GM18519 (cell line): ENCODE measurements around the gene SNRPD2.

ENCODE experiments used
- ATAC-seq: cut with Tn5 transposase; IDR thresholded peaks from one replicate; pipeline ENCODE4 v1.9.1; 2021; ENCODE audit warnings: mild to moderate bottlenecking, moderate library complexity; ENCODE audit not compliant: unreplicated experiment, low FRiP score

SNRPD2 gene

DNA sequence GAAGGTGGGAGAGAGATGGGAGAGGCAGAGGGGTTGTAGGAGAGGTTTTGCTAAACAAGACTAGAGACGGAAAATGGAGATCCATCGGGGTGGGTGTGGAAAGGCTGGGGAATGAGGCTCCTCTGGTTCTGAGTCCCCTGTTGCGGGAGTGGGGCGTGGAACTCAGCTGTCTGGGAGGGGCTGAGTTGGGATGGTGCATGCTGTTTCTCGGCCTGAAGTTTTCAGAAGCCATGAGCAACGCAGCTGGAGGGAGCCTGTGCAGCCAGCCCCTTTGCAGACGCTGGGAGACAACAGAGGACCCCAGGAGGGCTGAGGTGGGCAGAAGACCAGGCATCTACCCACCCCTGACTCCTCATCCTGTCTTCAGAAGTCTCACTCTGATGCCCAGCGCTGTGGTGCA, 31.1 kb downstream of the SNRPD2 start:
- no peak for ATAC-seq

GRCh38 chr19:45659096-45659729, 32.5 kb downstream of the SNRPD2 start:
- no peak for ATAC-seq

- ATAC-seq, result no peak
These were observed 34.1 kb downstream of the SNRPD2 start for GRCh38 chr19:45657520-45658167.

DNA sequence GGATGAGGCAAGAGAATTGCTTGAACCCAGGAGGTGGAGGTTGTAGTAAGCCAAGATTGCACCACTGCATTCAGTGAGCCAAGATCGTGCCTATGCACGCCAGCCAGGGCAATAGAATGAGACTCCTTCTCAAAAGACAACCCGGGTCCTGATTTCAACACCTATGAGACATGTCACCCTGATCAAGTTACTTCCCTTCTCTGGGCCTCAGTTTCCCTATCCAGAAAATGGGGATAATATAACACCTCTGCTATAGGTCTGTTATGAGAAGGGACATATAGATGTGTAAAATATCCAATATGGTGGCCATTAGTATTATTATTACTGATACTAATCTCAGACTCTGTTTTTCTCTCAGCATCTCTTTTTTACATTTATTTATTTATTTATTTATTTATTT, 36.7 kb downstream of the SNRPD2 start:
- no peak for ATAC-seq

GRCh38 chr19:45653634-45654033, 38.1 kb downstream of the SNRPD2 start:
- no peak for ATAC-seq

DNA sequence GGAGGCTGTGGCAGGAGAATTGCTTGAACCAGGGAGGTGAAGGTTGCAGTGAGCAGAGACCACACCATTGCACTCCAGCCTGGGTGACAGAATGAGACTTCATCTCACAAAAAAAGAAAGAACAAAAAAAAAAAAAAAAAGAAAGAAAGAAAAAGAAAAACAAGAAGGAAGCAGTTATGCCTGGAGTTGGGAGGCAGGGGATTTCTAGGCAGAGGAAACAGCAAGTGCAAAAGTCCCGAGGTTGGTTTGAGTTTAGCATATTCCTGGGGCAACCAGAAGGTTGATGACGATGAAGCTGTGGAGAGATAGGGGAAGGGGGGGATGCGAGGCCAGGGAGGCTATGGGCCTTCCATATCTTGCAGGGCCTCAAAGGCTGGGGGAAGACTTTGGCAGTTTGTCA, 41.0 kb downstream of the SNRPD2 start:
- ATAC-seq, result no peak

GRCh38 chr19:45646345-45646698, 45.4 kb downstream of the SNRPD2 start:
- no peak for ATAC-seq

- no peak for ATAC-seq
These were observed 46.0 kb downstream of the SNRPD2 start for GRCh38 chr19:45645631-45646344.

DNA sequence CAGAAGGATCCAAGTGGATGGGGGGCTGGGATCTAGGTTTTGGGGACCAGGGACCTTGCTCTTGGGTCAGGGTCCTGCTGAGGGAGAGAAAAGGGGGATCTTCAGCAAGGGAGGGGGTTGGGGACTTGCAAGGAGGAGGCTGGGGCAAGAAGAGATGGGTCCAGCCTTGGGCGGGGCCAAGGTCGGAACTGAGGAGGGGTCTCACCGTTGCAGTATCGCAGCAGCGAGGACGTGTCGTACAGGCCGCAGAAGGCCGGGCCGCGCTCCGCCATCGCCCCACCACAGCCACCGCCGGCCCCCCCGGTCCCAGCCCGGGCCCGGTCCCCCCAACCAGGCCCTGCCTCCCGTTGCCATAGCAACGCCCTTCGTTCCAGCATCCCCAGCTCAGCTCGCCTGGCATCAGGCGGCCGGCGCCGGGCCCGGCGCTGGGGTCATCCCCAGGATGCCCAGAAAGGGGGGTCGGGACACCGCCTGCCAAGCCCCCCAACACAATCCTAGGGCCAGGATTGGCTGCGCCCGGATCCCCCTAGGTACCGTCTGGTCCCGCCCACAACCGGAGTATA, 46.6 kb downstream of the SNRPD2 start:
- no peak for ATAC-seq

- no peak for ATAC-seq
These were observed 47.6 kb downstream of the SNRPD2 start for GRCh38 chr19:45643927-45644771.

GRCh38 chr19:45643024-45643926, 48.5 kb downstream of the SNRPD2 start:
- no peak for ATAC-seq

DNA sequence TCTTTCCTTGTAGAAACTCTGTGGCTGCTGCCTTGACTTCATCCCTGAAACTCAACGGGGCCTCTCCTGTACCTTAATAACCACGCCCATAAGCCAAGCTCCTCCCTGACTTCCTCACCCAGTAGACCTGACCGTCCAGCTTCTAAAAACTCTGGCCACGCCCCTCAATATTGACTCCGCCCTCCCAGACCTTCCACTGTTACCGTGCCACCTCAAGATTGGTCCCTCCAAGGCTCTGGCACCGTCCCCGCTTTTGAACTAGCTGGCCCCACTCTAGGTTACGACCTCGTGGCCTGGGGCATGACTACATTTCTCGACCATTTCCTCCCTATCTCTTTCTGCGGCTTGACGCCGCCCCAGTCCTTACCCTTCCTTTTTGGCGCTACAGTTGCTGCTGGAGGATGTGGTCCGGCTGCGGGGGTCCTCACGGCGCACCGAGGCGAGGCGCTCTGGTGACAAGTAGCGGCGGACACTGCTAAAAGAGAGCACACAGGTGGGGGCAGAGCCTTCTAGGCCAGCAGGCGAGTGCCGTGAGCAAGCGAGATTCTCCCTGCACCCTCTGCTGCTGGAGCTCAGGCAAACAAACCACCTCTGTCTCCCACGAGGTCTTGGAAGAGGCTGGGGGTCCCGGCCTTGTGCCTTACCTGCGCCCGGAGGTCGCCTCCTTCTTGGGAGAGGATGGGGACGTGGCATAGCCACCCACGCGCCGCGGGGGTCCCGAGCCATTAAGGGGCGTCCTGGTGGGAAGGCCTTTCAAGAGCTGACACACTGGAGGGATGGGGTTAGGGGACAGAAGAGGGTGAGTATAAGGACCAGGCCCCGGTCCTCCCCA, 50.3 kb downstream of the SNRPD2 start:
- no peak for ATAC-seq

- no peak for ATAC-seq
These were observed 50.9 kb downstream of the SNRPD2 start for GRCh38 chr19:45640849-45641273.

GRCh38 chr19:45638930-45639729, 52.6 kb downstream of the SNRPD2 start, which contains the start of gene EML2:
TSS of gene EML2 (minus strand) at chr19:45639397. CDS start at chr19:45639376, 21 bp downstream.
- no peak for ATAC-seq

GRCh38 chr19:45637890-45638667, 53.7 kb downstream of the SNRPD2 start:
- ATAC-seq, result no peak
